HL-60 (cell line): ENCODE measurements around the gene MDM1.

Experiments
- DNase-seq, 2 experiments: peaks; one replicate each; pipeline ENCODE4 v3.0.0-alpha.2; 2010 to 2020; ENCODE audit warnings: low read depth in 1 of 2, low spot score in 1 of 2
- H3K27ac ChIP-seq: fragments of 250-450 bp; sonication (Bioruptor Pico); replicated peaks from 2 replicates; pipeline ENCODE4 v1.5.1; 2020; ENCODE audit warnings: mild to moderate bottlenecking, moderate library complexity
- H3K27me3 ChIP-seq: fragments of 250-450 bp; sonication (Bioruptor Pico); 2 replicates; pipeline ENCODE4 v1.5.1; 2021; ENCODE audit warnings: mild to moderate bottlenecking, moderate library complexity; ENCODE audit not compliant: insufficient read depth, poor library complexity, severe bottlenecking
- H3K4me3 ChIP-seq: replicated peaks from 2 replicates; pipeline ENCODE4 v1.5.1; 2011; ENCODE audit warnings: mild to moderate bottlenecking, control low read depth, low read length; ENCODE audit not compliant: insufficient read depth
- GABPA ChIP-seq: IDR thresholded peaks from 2 replicates; pipeline ENCODE4 v1.6.1; 2012; ENCODE audit warnings: low read depth
- POLR2AphosphoS5 ChIP-seq: IDR thresholded peaks from 2 replicates; pipeline ENCODE4 v1.6.1; 2012; ENCODE audit warnings: low read depth
- REST ChIP-seq: IDR thresholded peaks from 2 replicates; pipeline ENCODE4 v1.6.1; 2012; ENCODE audit warnings: low read depth; ENCODE audit not compliant: insufficient replicate concordance
- SPI1 ChIP-seq: IDR thresholded peaks from 2 replicates; pipeline ENCODE4 v1.6.1; 2012; ENCODE audit warnings: low read depth, mild to moderate bottlenecking, borderline replicate concordance
- TF ChIP-seq, protein P1 (sequence below): IDR thresholded peaks from one replicate; pipeline ENCODE4 v1.5.1; 2011; ENCODE audit warnings: low read length, control low read depth, inconsistent platforms; ENCODE audit not compliant: insufficient read depth

Gene MDM1

GRCh38 chr12:68364328-68364727, 32.2 kb upstream of the MDM1 start:
- TF ChIP-seq GABPA (no peak), SPI1 (no peak)
- TF ChIP-seq, protein P1, sequence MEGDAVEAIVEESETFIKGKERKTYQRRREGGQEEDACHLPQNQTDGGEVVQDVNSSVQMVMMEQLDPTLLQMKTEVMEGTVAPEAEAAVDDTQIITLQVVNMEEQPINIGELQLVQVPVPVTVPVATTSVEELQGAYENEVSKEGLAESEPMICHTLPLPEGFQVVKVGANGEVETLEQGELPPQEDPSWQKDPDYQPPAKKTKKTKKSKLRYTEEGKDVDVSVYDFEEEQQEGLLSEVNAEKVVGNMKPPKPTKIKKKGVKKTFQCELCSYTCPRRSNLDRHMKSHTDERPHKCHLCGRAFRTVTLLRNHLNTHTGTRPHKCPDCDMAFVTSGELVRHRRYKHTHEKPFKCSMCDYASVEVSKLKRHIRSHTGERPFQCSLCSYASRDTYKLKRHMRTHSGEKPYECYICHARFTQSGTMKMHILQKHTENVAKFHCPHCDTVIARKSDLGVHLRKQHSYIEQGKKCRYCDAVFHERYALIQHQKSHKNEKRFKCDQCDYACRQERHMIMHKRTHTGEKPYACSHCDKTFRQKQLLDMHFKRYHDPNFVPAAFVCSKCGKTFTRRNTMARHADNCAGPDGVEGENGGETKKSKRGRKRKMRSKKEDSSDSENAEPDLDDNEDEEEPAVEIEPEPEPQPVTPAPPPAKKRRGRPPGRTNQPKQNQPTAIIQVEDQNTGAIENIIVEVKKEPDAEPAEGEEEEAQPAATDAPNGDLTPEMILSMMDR, result no peak
- no peak overlapping the region for H3K4me3 ChIP-seq

GRCh38 chr12:68361953-68362352, 29.8 kb upstream of the MDM1 start:
- H3K4me3 ChIP-seq, result no peak overlapping the region
- TF ChIP-seq POLR2AphosphoS5, result no peak
- no peak for TF ChIP-seq SPI1
- TF ChIP-seq, protein P1, result no peak
- no peak for TF ChIP-seq GABPA
- no peak for TF ChIP-seq REST
- H3K27ac ChIP-seq, result peak overlapping the region; percentile 93
- no peak for DNase-seq
- no peaks in the 10 kb centered on the region for H3K27me3 ChIP-seq

More at GRCh38 chr12:68364328-68364727, 32.2 kb upstream of the MDM1 start:
- Histone ChIP-seq H3K27me3 (no peaks in the 10 kb centered on the region), H3K27ac (peak overlapping the region; percentile 93)
- DNase-seq, result no peak

DNA sequence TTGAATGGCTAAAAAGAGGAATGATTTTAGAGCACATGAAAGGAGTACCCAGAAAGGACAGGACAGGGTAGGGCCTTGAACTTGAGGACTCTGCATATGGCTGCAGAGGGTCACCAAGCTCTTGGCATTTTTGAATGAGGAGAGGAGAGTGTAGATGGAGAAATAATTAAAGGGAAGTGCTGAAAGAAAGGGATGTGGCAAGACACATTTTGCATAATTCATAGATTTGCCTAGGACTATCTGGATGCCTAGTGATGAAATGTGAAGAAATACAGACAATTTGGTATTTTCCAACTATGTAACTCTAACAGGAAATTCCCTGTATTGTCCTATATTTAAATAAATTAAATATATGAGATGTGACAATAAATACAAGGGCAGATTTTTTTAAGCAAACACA, 27.5 kb upstream of the MDM1 start:
- peak; percentile 71 to 74 for DNase-seq
- no peaks in the 10 kb centered on the region for H3K27me3 ChIP-seq
- peak overlapping the region; percentile 75 for H3K27ac ChIP-seq

More for the DNA sequence above, 27.5 kb upstream of the MDM1 start:
- TF ChIP-seq, protein P1, result no peak
- TF ChIP-seq SPI1, result peak; percentile 96
- peak; percentile 41; the same call in 1 of the 2 replicates for TF ChIP-seq POLR2AphosphoS5
- TF ChIP-seq REST, result peak; percentile 36
- 0 out of 2 replicates have a peak, but pooled peaks have one; percentile 23 for TF ChIP-seq GABPA
- no peak overlapping the region for H3K4me3 ChIP-seq
